GM23338 (cell line): Measurements from ENCODE around the gene JOSD2. TPM values are rescaled to one million over a fixed set of nuclear protein-coding genes. Genes with fewer than 3 reads are reported as not detected.

Source experiments
- ATAC-seq: fragments of 200-7000 bp; cut with Tn5 transposase; 3 replicates; pipeline ENCODE4 v1.9.1; 2020
- DNase-seq: peaks from one replicate; pipeline ENCODE4 v3.0.0-alpha.2; 2015; ENCODE audit warnings: low spot score
- H2AFZ ChIP-seq: fragments of 200-600 bp; sonication (generic); 2 replicates; pipeline ENCODE4 v1.8.0; 2016; ENCODE audit warnings: antibody characterized with exemption, mild to moderate bottlenecking, moderate library complexity
- H3F3A ChIP-seq: fragments of 200-600 bp; sonication (generic); replicated peaks from 2 replicates; pipeline ENCODE4 v1.8.0; 2017; ENCODE audit warnings: antibody characterized with exemption, mixed run types, low read depth
- H3K27ac ChIP-seq: fragments of 200-600 bp; sonication (generic); 2 replicates; pipeline ENCODE4 v1.6.1; 2016; ENCODE audit warnings: low read depth
- H3K27me3 ChIP-seq: fragments of 200-600 bp; sonication (generic); 2 replicates; pipeline ENCODE4 v1.8.0; 2016; ENCODE audit warnings: mild to moderate bottlenecking, mixed run types, moderate library complexity; ENCODE audit not compliant: insufficient read depth
- H3K36me3 ChIP-seq: fragments of 200-600 bp; sonication (generic); 2 replicates; pipeline ENCODE4 v1.8.0; 2016; ENCODE audit warnings: mild to moderate bottlenecking; ENCODE audit not compliant: insufficient read depth
- H3K4me1 ChIP-seq: fragments of 200-600 bp; sonication (generic); 2 replicates; pipeline ENCODE4 v1.8.0; 2016; ENCODE audit warnings: mild to moderate bottlenecking, moderate library complexity; ENCODE audit not compliant: insufficient read depth
- H3K4me2 ChIP-seq: fragments of 200-600 bp; sonication (generic); 2 replicates; pipeline ENCODE4 v1.7.1; 2017; ENCODE audit warnings: mixed run types
- H3K4me3 ChIP-seq: fragments of 200-600 bp; sonication (generic); 2 replicates; pipeline ENCODE4 v1.6.1; 2016; ENCODE audit warnings: mixed run types
- H3K79me2 ChIP-seq: fragments of 200-600 bp; sonication (generic); replicated peaks from 2 replicates; pipeline ENCODE4 v1.8.0; 2017; ENCODE audit warnings: mild to moderate bottlenecking; ENCODE audit not compliant: insufficient read depth
- H3K9me2 ChIP-seq: fragments of 200-600 bp; sonication (generic); 2 replicates; pipeline ENCODE4 v1.8.0; 2017; ENCODE audit not compliant: insufficient read depth
- H4K20me1 ChIP-seq: fragments of 200-600 bp; sonication (generic); replicated peaks from 2 replicates; pipeline ENCODE4 v1.8.0; 2017; ENCODE audit warnings: mild to moderate bottlenecking; ENCODE audit not compliant: insufficient read depth
- H3K27ac Mint-ChIP-seq: 2 replicates; pipeline ENCODE4 v1.8.0; 2020; ENCODE audit warnings: inconsistent platforms, mild to moderate bottlenecking, moderate library complexity, mixed read lengths
- H3K27me3 Mint-ChIP-seq: 3 replicates; pipeline ENCODE4 v1.8.0; 2022; ENCODE audit warnings: low read depth, mild to moderate bottlenecking, moderate library complexity, mixed read lengths, inconsistent platforms; ENCODE audit not compliant: insufficient read depth, poor library complexity
- H3K36me3 Mint-ChIP-seq: 3 replicates; pipeline ENCODE4 v1.8.0; 2021; ENCODE audit warnings: low read depth, mild to moderate bottlenecking, inconsistent platforms, moderate library complexity, mixed read lengths
- H3K4me1 Mint-ChIP-seq: 3 replicates; pipeline ENCODE4 v1.8.0; 2020; ENCODE audit warnings: mild to moderate bottlenecking, inconsistent platforms, mixed read lengths
- H3K4me3 Mint-ChIP-seq: 3 replicates; pipeline ENCODE4 v1.8.0; 2021; ENCODE audit warnings: moderate library complexity, mild to moderate bottlenecking, inconsistent platforms, mixed read lengths
- H3K9me3 Mint-ChIP-seq: 3 replicates; pipeline ENCODE4 v1.8.0; 2020; ENCODE audit warnings: moderate library complexity, mild to moderate bottlenecking, inconsistent platforms, mixed read lengths
- CREB1 ChIP-seq: fragments of 250-450 bp; sonication (Bioruptor Pico); IDR thresholded peaks from 2 replicates; pipeline ENCODE4 v1.5.0; 2020; ENCODE audit warnings: low read depth, mild to moderate bottlenecking, moderate library complexity
- EZH2 ChIP-seq: fragments of 200-600 bp; sonication (generic); IDR thresholded peaks from one replicate; pipeline ENCODE4 v1.8.0; 2017; ENCODE audit warnings: antibody characterized with exemption, mild to moderate bottlenecking, low read depth; ENCODE audit not compliant: unreplicated experiment
- EZH2phosphoT487 ChIP-seq: fragments of 200-600 bp; sonication (generic); IDR thresholded peaks from one replicate; pipeline ENCODE4 v1.8.1; 2018; ENCODE audit warnings: antibody characterized with exemption; ENCODE audit not compliant: unreplicated experiment
- JUNB ChIP-seq: IDR thresholded peaks from one replicate; pipeline ENCODE4 v1.6.1; 2016; ENCODE audit warnings: antibody characterized with exemption; ENCODE audit not compliant: unreplicated experiment
- POLR2AphosphoS5 ChIP-seq: IDR thresholded peaks from 2 replicates; pipeline ENCODE4 v1.6.1; 2016; ENCODE audit warnings: antibody characterized with exemption, low read depth
- STAT1 ChIP-seq: IDR thresholded peaks from one replicate; pipeline ENCODE4 v1.6.1; 2016; ENCODE audit warnings: antibody characterized with exemption; ENCODE audit not compliant: unreplicated experiment
- ZNF114 ChIP-seq: fragments of 250-450 bp; sonication (Bioruptor Pico); IDR thresholded peaks from 2 replicates; pipeline ENCODE4 v1.5.0; 2020; ENCODE audit warnings: mild to moderate bottlenecking, moderate library complexity
- polyA plus RNA-seq: library from polyadenylated mRNA; unstranded; fragments of >200 nt; fragmentation: Nextera tagmentation; extraction: Ambion mirVana; gene quantifications from 2 replicates; pipeline ENCODE4 v1.2.1, GENCODE V29; 2016
- total RNA-seq: library from RNA; depleted of rRNA; stranded (reverse); fragments of >200 nt; shearing (Covaris generic); gene quantifications from 2 replicates; pipeline ENCODE4 v1.2.3, GENCODE V29; 2014
- TF ChIP-seq, protein P1 (sequence below): fragments of 250-450 bp; sonication (Bioruptor Pico); IDR thresholded peaks from 2 replicates; pipeline ENCODE4 v1.5.0; 2020; ENCODE audit warnings: mild to moderate bottlenecking, moderate library complexity
- TF ChIP-seq, protein P2 (sequence below): IDR thresholded peaks from one replicate; pipeline ENCODE4 v1.6.1; 2018; ENCODE audit warnings: antibody characterized with exemption; ENCODE audit not compliant: unreplicated experiment
- TF ChIP-seq, protein P3 (sequence below), 2 experiments: fragments of 200-600 bp in 1 of 2; sonication (generic) in 1 of 2; conservative IDR thresholded peaks; 2 replicates each; pipeline versions ENCODE4 v1.5.1 to v1.6.1; 2016 to 2017; ENCODE audit warnings: antibody characterized with exemption in 2 of 2, low read depth in 2 of 2, mild to moderate bottlenecking in 2 of 2, moderate library complexity in 1 of 2
- TF ChIP-seq, protein P4 (sequence below): IDR thresholded peaks from 2 replicates; pipeline ENCODE4 v1.6.1; 2016; ENCODE audit warnings: antibody characterized with exemption

Gene JOSD2
- total and polyA plus RNA-seq, 2 experiments from 2014 or later = 3.3 to 5.8 TPM

DNA sequence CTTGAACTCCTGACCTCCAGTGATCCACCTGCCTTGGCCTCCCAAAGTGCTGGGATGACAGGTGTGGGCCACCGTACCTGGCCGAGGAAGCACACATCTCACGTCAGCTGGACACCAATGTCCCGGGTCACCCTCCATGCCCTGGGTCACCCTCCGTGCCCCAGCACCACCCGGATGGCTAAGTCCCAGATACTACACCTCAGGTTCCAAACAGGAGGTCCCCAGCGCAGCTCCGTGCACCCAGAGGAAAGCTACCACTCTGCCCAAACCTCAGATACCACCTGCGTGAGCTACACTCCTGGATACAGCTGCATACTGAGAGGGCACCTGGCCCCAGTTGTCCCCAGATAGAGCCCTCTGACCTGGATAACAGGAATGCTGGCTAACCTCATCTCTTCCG lies 43.2 kb upstream of the JOSD2 start (continued):
- TF ChIP-seq, protein P1, sequence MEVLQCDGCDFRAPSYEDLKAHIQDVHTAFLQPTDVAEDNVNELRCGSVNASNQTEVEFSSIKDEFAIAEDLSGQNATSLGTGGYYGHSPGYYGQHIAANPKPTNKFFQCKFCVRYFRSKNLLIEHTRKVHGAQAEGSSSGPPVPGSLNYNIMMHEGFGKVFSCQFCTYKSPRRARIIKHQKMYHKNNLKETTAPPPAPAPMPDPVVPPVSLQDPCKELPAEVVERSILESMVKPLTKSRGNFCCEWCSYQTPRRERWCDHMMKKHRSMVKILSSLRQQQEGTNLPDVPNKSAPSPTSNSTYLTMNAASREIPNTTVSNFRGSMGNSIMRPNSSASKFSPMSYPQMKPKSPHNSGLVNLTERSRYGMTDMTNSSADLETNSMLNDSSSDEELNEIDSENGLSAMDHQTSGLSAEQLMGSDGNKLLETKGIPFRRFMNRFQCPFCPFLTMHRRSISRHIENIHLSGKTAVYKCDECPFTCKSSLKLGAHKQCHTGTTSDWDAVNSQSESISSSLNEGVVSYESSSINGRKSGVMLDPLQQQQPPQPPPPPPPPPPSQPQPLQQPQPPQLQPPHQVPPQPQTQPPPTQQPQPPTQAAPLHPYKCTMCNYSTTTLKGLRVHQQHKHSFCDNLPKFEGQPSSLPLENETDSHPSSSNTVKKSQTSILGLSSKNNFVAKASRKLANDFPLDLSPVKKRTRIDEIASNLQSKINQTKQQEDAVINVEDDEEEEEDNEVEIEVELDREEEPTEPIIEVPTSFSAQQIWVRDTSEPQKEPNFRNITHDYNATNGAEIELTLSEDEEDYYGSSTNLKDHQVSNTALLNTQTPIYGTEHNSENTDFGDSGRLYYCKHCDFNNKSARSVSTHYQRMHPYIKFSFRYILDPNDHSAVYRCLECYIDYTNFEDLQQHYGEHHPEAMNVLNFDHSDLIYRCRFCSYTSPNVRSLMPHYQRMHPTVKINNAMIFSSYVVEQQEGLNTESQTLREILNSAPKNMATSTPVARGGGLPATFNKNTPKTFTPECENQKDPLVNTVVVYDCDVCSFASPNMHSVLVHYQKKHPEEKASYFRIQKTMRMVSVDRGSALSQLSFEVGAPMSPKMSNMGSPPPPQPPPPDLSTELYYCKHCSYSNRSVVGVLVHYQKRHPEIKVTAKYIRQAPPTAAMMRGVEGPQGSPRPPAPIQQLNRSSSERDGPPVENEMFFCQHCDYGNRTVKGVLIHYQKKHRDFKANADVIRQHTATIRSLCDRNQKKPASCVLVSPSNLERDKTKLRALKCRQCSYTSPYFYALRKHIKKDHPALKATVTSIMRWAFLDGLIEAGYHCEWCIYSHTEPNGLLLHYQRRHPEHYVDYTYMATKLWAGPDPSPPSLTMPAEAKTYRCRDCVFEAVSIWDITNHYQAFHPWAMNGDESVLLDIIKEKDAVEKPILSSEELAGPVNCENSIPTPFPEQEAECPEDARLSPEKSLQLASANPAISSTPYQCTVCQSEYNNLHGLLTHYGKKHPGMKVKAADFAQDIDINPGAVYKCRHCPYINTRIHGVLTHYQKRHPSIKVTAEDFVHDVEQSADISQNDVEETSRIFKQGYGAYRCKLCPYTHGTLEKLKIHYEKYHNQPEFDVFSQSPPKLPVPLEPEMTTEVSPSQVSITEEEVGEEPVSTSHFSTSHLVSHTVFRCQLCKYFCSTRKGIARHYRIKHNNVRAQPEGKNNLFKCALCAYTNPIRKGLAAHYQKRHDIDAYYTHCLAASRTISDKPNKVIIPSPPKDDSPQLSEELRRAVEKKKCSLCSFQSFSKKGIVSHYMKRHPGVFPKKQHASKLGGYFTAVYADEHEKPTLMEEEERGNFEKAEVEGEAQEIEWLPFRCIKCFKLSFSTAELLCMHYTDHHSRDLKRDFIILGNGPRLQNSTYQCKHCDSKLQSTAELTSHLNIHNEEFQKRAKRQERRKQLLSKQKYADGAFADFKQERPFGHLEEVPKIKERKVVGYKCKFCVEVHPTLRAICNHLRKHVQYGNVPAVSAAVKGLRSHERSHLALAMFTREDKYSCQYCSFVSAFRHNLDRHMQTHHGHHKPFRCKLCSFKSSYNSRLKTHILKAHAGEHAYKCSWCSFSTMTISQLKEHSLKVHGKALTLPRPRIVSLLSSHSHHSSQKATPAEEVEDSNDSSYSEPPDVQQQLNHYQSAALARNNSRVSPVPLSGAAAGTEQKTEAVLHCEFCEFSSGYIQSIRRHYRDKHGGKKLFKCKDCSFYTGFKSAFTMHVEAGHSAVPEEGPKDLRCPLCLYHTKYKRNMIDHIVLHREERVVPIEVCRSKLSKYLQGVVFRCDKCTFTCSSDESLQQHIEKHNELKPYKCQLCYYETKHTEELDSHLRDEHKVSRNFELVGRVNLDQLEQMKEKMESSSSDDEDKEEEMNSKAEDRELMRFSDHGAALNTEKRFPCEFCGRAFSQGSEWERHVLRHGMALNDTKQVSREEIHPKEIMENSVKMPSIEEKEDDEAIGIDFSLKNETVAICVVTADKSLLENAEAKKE = no peak
- TF ChIP-seq JUNB (no peak), ZNF114 (no peak), EZH2 (no peak), POLR2AphosphoS5 (no peak), EZH2phosphoT487 (no peak)

DNA sequence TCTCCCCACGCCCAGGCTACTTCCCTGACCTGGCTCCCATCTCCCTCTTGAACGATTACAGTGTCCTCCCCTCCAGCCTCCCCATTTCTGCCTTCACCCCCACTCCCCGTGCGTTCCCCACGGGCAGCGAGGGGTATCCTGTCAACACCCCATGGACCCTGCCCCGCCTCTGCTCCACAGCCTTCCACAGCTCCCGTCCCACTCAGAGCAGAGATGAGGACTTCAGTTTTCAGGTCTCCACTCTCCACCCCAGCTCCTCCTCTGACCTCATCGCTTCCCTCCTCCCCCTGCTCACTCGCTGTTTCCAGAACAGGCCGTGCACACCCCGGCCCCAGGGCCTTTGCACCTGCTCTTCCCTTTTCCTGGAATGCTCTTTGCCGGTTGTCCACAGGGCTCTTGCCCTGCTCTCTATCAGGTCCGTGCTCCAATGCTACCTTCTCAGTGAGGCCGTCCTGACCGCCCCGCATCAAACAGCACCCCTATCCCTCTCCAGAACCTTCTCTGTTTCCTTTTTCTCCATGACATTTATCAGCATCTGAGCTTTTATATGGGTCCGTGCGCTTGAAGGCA lies 42.2 kb upstream of the JOSD2 start:
- TF ChIP-seq JUNB (no peak), CREB1 (CRISPR knock-in tag) (no peak), STAT1 (no peak), ZNF114 (no peak), POLR2AphosphoS5 (no peak), EZH2phosphoT487 (no peak)
- TF ChIP-seq, protein P2, sequence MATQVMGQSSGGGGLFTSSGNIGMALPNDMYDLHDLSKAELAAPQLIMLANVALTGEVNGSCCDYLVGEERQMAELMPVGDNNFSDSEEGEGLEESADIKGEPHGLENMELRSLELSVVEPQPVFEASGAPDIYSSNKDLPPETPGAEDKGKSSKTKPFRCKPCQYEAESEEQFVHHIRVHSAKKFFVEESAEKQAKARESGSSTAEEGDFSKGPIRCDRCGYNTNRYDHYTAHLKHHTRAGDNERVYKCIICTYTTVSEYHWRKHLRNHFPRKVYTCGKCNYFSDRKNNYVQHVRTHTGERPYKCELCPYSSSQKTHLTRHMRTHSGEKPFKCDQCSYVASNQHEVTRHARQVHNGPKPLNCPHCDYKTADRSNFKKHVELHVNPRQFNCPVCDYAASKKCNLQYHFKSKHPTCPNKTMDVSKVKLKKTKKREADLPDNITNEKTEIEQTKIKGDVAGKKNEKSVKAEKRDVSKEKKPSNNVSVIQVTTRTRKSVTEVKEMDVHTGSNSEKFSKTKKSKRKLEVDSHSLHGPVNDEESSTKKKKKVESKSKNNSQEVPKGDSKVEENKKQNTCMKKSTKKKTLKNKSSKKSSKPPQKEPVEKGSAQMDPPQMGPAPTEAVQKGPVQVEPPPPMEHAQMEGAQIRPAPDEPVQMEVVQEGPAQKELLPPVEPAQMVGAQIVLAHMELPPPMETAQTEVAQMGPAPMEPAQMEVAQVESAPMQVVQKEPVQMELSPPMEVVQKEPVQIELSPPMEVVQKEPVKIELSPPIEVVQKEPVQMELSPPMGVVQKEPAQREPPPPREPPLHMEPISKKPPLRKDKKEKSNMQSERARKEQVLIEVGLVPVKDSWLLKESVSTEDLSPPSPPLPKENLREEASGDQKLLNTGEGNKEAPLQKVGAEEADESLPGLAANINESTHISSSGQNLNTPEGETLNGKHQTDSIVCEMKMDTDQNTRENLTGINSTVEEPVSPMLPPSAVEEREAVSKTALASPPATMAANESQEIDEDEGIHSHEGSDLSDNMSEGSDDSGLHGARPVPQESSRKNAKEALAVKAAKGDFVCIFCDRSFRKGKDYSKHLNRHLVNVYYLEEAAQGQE = no peak
- TF ChIP-seq, protein P3, sequence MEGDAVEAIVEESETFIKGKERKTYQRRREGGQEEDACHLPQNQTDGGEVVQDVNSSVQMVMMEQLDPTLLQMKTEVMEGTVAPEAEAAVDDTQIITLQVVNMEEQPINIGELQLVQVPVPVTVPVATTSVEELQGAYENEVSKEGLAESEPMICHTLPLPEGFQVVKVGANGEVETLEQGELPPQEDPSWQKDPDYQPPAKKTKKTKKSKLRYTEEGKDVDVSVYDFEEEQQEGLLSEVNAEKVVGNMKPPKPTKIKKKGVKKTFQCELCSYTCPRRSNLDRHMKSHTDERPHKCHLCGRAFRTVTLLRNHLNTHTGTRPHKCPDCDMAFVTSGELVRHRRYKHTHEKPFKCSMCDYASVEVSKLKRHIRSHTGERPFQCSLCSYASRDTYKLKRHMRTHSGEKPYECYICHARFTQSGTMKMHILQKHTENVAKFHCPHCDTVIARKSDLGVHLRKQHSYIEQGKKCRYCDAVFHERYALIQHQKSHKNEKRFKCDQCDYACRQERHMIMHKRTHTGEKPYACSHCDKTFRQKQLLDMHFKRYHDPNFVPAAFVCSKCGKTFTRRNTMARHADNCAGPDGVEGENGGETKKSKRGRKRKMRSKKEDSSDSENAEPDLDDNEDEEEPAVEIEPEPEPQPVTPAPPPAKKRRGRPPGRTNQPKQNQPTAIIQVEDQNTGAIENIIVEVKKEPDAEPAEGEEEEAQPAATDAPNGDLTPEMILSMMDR (conservative IDR thresholded peaks at IDR 0.05; ENCODE audit: low read depth in 2 of 2) = no peak
- TF ChIP-seq, protein P4, sequence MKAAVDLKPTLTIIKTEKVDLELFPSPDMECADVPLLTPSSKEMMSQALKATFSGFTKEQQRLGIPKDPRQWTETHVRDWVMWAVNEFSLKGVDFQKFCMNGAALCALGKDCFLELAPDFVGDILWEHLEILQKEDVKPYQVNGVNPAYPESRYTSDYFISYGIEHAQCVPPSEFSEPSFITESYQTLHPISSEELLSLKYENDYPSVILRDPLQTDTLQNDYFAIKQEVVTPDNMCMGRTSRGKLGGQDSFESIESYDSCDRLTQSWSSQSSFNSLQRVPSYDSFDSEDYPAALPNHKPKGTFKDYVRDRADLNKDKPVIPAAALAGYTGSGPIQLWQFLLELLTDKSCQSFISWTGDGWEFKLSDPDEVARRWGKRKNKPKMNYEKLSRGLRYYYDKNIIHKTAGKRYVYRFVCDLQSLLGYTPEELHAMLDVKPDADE = no peak
- H3K9me2 ChIP-seq = no peaks in the 10 kb centered on the region
- H3K27ac ChIP-seq = no peak overlapping the region
- DNase-seq = no peak
- no peak for ATAC-seq
- H3K79me2 ChIP-seq = no peaks in the 10 kb centered on the region
- Mint-ChIP-seq H3K9me3 (peaks cover 88% of the 10 kb centered on the region), H3K36me3 (peaks cover 35% of the 10 kb centered on the region), H3K4me3 (no peak overlapping the region; the same call in 2 of the 3 replicates), H3K27me3 (peaks cover 11% of the 10 kb centered on the region), H3K27ac (no peak overlapping the region), H3K4me1 (no peaks in the 10 kb centered on the region)
- no peak overlapping the region for H3K4me3 ChIP-seq
- no peaks in the 10 kb centered on the region for H3F3A ChIP-seq
- no peaks in the 10 kb centered on the region for H3K36me3 ChIP-seq
- H3K4me2 ChIP-seq = no peak overlapping the region
- H3K27me3 ChIP-seq = peaks cover 69% of the 10 kb centered on the region
- no peaks in the 10 kb centered on the region for H4K20me1 ChIP-seq
- H3K4me1 ChIP-seq = peaks cover 3% of the 10 kb centered on the region; the same call in 1 of the 2 replicates
- H2AFZ ChIP-seq = no peak overlapping the region
